ENCODE measurements around the gene OR2V1.

OR2V1 gene

GRCh38 chr5:181156758-181157157 lies 25.8 kb upstream of the OR2V1 start:
- intact Hi-C loops (cut with DNase I; ENCODE audit: low total_unique reads), result loop anchor here (10.0 kb wide), 1 partner anchor 372 kb away; no protein-coding TSS in a partner anchor
- H3K9me3 ChIP-seq, result no peaks in the 10 kb centered on the region

DNA sequence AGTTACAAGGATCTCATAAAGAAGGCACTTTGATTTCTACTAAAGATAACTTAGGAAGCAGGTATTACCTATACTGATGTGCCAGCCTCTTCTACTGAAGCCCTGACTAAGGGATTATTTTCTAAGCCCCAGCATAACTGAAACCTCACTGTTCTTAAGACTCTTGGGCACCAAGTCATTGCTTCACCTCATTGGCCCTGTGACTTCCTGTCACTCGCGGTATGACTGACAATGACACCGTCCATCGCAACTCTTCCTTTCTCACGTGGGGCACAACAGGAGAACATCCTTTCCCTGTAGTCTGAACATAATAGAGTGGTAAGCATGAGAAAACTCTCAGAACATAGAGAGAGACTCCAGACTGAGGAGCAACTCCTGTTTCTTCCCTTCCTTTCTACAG lies 22.8 kb upstream of the OR2V1 start:
- Histone ChIP-seq H3K36me3 (no peaks in the 10 kb centered on the region), H3K4me3 (no peak overlapping the region), H3K27me3 (peaks cover 0 to 35% of the 10 kb centered on the region in 2 donors), H3K9me3 (no peaks in the 10 kb centered on the region), H3K27ac (no peak overlapping the region), H3K4me1 (no peaks in the 10 kb centered on the region)
- TF ChIP-seq CTCF (IDR thresholded peaks at IDR 0.05), result no peak
- intact Hi-C loops (cut with DNase I; ENCODE audit: low total_unique reads), result loop anchor here (10.0 kb wide), 1 partner anchor 369 kb away; no protein-coding TSS in a partner anchor
- no peak for DNase-seq

More at GRCh38 chr5:181156758-181157157, 25.8 kb upstream of the OR2V1 start:
- no peak overlapping the region for H3K4me3 ChIP-seq
- peaks cover 0 to 8% of the 10 kb centered on the region in 2 donors for H3K27me3 ChIP-seq
- peaks cover 0 to 8% (median 0%) of the 10 kb centered on the region in 4 donors for H3K4me1 ChIP-seq
- DNase-seq, result no peak
- H3K36me3 ChIP-seq, result no peaks in the 10 kb centered on the region
- TF ChIP-seq CTCF (IDR thresholded peaks at IDR 0.05), result no peak
- H3K27ac ChIP-seq, result no peak overlapping the region

- Histone ChIP-seq H3K27ac (no peak overlapping the region), H3K36me3 (no peaks in the 10 kb centered on the region), H3K27me3 (peaks cover 0 to 43% of the 10 kb centered on the region in 2 donors), H3K9me3 (no peaks in the 10 kb centered on the region), H3K4me1 (no peaks in the 10 kb centered on the region), H3K4me3 (no peak overlapping the region)
- DNase-seq, result no peak
- intact Hi-C loops (cut with DNase I; ENCODE audit: low total_unique reads), result loop anchor here (10.0 kb wide), 1 partner anchor 368 kb away; no protein-coding TSS in a partner anchor
- TF ChIP-seq CTCF (IDR thresholded peaks at IDR 0.05), result no peak
Observed at GRCh38 chr5:181152406-181152805, 21.4 kb upstream of the OR2V1 start.

GRCh38 chr5:181151146-181151545 lies 20.2 kb upstream of the OR2V1 start:
- intact Hi-C loops (cut with DNase I; ENCODE audit: low total_unique reads), result loop anchor here (10.0 kb wide), 1 partner anchor 366 kb away; no protein-coding TSS in a partner anchor

DNA sequence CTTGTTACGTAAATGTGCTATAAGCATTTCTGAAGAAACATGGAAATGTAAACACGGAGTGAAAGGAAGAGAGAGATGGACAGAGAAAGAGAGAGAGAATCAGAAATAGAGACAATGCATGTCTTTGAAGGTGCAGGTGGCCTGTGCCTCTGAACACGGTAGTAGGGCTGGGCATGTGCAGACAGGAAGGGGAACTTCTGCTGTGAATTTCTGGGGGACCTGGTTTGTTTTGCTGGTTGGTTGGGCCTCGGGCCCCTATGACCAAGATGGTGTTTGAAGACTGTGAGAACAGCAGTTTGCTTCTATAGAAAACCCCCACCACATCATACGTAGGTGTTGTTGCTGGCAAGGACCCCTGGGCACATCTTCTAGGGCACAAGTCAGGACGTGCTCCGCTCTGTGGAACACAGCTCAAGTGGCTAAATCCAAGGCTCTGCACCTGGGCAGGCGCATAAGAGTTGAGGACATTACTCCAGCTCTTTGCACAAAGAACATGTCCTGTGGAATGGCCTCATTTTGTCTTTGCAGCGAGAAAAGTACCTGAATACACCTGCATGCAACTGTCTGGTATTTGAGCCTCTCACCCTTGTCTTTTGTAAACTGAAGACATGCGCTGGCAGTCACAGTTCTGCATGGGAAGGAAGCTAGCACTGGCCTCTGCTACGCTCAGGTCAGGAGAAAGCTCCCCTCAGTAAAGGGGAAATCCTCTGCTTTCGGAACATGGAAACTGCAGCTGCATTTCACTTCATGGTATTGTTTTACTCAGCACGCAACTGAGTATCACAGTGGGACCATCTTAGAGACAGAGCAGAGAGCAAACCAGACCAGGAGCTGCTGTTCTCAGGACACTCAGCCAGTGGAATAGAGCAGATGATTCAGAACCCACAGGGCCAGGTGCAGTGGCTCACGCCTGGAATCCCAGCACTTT lies 19.1 kb upstream of the OR2V1 start:
- H3K9me3 ChIP-seq, result no peaks in the 10 kb centered on the region
- intact Hi-C loops (cut with DNase I; ENCODE audit: low total_unique reads), result loop anchor here (10.0 kb wide), 1 partner anchor 365 kb away; no protein-coding TSS in a partner anchor
- peak in 1 of 2 donors; percentile 47 for DNase-seq
- no peak for TF ChIP-seq CTCF (IDR thresholded peaks at IDR 0.05)
- H3K27me3 ChIP-seq, result peaks cover 0 to 43% of the 10 kb centered on the region in 2 donors
- no peaks in the 10 kb centered on the region for H3K4me1 ChIP-seq
- no peaks in the 10 kb centered on the region for H3K36me3 ChIP-seq
- H3K27ac ChIP-seq, result no peak overlapping the region
- no peak overlapping the region for H3K4me3 ChIP-seq

More at GRCh38 chr5:181151146-181151545, 20.2 kb upstream of the OR2V1 start:
- no peak overlapping the region for H3K4me3 ChIP-seq
- H3K27ac ChIP-seq, result no peak overlapping the region
- H3K4me1 ChIP-seq, result no peaks in the 10 kb centered on the region
- DNase-seq, result no peak
- H3K27me3 ChIP-seq, result peaks cover 0 to 43% of the 10 kb centered on the region in 2 donors
- TF ChIP-seq CTCF (IDR thresholded peaks at IDR 0.05), result no peak
- H3K9me3 ChIP-seq, result no peaks in the 10 kb centered on the region
- no peaks in the 10 kb centered on the region for H3K36me3 ChIP-seq

Data from tibial artery (tissue), 4 donors.